Transverse colon (tissue), 4 donors: ENCODE data around the gene EP300. TPM values are rescaled to one million over a fixed set of nuclear protein-coding genes. Genes with fewer than 3 reads are reported as not detected.

Experiments used
- DNase-seq: peaks from one replicate; pipeline ENCODE4 v3.0.0-alpha.2; 2019
- H3K27ac ChIP-seq, 4 donors: fragments of 200-600 bp; sonication (generic); 2 replicates each; pipeline ENCODE4 v1.5.1; 2016 to 2018; ENCODE audit warnings: inconsistent platforms in 4 of 4
- H3K27me3 ChIP-seq: fragments of 200-600 bp; sonication (generic); 2 replicates; pipeline ENCODE4 v1.5.1; 2017; ENCODE audit warnings: inconsistent platforms
- H3K36me3 ChIP-seq, 4 donors: fragments of 200-600 bp; sonication (generic); 2 replicates each; pipeline ENCODE4 v1.5.1; 2017 to 2019; ENCODE audit warnings: inconsistent platforms in 4 of 4
- H3K4me1 ChIP-seq, 4 donors: fragments of 200-600 bp; sonication (generic); 2 replicates each; pipeline ENCODE4 v1.5.1; 2017 to 2020; ENCODE audit warnings: inconsistent platforms in 4 of 4
- H3K4me3 ChIP-seq, 4 donors: fragments of 200-600 bp; sonication (generic); 1 replicate in 1 of 4; 2 replicates in 3 of 4; pipeline versions ENCODE4 v1.5.1 to v1.6.1; 2017 to 2019; ENCODE audit warnings: inconsistent platforms in 4 of 4
- H3K9me3 ChIP-seq, 2 donors: fragments of 200-600 bp; sonication (generic); 2 replicates each; pipeline ENCODE4 v1.5.1; 2017 to 2019; ENCODE audit warnings: inconsistent platforms in 2 of 2
- EP300 ChIP-seq: sonication (generic); formaldehyde crosslinking; IDR thresholded peaks from one replicate; pipeline ENCODE4 v1.6.1; 2017; ENCODE audit warnings: antibody characterized with exemption, low read depth
- POLR2A ChIP-seq: fragments of 450-650 bp; IDR thresholded peaks from one replicate; pipeline ENCODE4 v1.6.1; 2016; ENCODE audit warnings: antibody characterized with exemption, mild to moderate bottlenecking, moderate library complexity
- POLR2AphosphoS5 ChIP-seq, 3 donors: sonication (generic); formaldehyde crosslinking; IDR thresholded peaks; one replicate each; pipeline ENCODE4 v1.6.1; 2016; ENCODE audit warnings: antibody characterized with exemption in 3 of 3
- WGBS, 2 donors: methylation state at CpG; one replicate each; pipeline ENCODE4 v1.1.5; 2018; ENCODE audit warnings: low coverage in 1 of 2; 5-methylcytosine and 5-hydroxymethylcytosine counted together
- in situ Hi-C, 4 donors: fragments of 200-750 bp; cut with MboI; loops; one replicate each; pipeline versions ENCODE4 v1.15.0 to v1.15.1; 2017; ENCODE audit warnings: low sequenced_read_pairs in 3 of 4, low pct_ligation_motif_present in 1 of 4, low pct_unique_long_range_greater_than_20kb in 1 of 4
- intact Hi-C: fragments of 100-400 bp; cut with DNase I; formaldehyde crosslinking; loops from one replicate; pipeline ENCODE4 v1.15.1; 2023; ENCODE audit warnings: low total_unique reads
- small RNA-seq, 4 donors: library from RNA; depleted of rRNA; stranded (forward); fragments of <200 nt; gene quantifications; one replicate each; pipeline ENCODE3, GENCODE V24; 2016
- total RNA-seq, 4 donors: library from RNA; depleted of rRNA; stranded (reverse); fragments of >200 nt; gene quantifications; one replicate each; pipeline ENCODE4 v1.1.0, GENCODE V29; 2016
- TF ChIP-seq, protein P1 (sequence below), 5 experiments: fragments of 200-600 bp in 3 of 5; fragments of 450-650 bp in 2 of 5; sonication (generic) in 3 of 5; IDR thresholded peaks; 1 replicate in 2 of 5; 2 replicates in 3 of 5; pipeline ENCODE4 v1.5.1; 2016 to 2017; ENCODE audit warnings: antibody characterized with exemption in 5 of 5, inconsistent platforms in 3 of 5, mild to moderate bottlenecking in 2 of 5, moderate library complexity in 1 of 5

Gene EP300
- total RNA-seq, 4 donors from 2014 or later: 80.6 to 119 (median 91.6) TPM

- 93% methylated on average over 6 of the region's 7 CpGs; no CpG with 5 or more reads in 1 of the 2 donors for WGBS, 2 donors
- TF ChIP-seq POLR2AphosphoS5 (IDR thresholded peaks at IDR 0.05): no peak
- TF ChIP-seq, protein P1, sequence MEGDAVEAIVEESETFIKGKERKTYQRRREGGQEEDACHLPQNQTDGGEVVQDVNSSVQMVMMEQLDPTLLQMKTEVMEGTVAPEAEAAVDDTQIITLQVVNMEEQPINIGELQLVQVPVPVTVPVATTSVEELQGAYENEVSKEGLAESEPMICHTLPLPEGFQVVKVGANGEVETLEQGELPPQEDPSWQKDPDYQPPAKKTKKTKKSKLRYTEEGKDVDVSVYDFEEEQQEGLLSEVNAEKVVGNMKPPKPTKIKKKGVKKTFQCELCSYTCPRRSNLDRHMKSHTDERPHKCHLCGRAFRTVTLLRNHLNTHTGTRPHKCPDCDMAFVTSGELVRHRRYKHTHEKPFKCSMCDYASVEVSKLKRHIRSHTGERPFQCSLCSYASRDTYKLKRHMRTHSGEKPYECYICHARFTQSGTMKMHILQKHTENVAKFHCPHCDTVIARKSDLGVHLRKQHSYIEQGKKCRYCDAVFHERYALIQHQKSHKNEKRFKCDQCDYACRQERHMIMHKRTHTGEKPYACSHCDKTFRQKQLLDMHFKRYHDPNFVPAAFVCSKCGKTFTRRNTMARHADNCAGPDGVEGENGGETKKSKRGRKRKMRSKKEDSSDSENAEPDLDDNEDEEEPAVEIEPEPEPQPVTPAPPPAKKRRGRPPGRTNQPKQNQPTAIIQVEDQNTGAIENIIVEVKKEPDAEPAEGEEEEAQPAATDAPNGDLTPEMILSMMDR (IDR thresholded peaks at IDR 0.05): no peak
- TF ChIP-seq POLR2A: no peak
- TF ChIP-seq EP300: no peak
- no peak for DNase-seq
- Histone ChIP-seq H3K27me3 (no peaks in the 10 kb centered on the region), H3K9me3 (no peaks in the 10 kb centered on the region), H3K36me3 (peaks cover 0 to 45% (median 7%) of the 10 kb centered on the region in 4 donors), H3K27ac (no peak overlapping the region), H3K4me3 (no peak overlapping the region), H3K4me1 (no peaks in the 10 kb centered on the region)
- in situ Hi-C loops (no loop called here), intact Hi-C loops (no loop called here)
Observed at GRCh38 chr22:41223535-41223934, 131.1 kb downstream of the EP300 start.

DNA sequence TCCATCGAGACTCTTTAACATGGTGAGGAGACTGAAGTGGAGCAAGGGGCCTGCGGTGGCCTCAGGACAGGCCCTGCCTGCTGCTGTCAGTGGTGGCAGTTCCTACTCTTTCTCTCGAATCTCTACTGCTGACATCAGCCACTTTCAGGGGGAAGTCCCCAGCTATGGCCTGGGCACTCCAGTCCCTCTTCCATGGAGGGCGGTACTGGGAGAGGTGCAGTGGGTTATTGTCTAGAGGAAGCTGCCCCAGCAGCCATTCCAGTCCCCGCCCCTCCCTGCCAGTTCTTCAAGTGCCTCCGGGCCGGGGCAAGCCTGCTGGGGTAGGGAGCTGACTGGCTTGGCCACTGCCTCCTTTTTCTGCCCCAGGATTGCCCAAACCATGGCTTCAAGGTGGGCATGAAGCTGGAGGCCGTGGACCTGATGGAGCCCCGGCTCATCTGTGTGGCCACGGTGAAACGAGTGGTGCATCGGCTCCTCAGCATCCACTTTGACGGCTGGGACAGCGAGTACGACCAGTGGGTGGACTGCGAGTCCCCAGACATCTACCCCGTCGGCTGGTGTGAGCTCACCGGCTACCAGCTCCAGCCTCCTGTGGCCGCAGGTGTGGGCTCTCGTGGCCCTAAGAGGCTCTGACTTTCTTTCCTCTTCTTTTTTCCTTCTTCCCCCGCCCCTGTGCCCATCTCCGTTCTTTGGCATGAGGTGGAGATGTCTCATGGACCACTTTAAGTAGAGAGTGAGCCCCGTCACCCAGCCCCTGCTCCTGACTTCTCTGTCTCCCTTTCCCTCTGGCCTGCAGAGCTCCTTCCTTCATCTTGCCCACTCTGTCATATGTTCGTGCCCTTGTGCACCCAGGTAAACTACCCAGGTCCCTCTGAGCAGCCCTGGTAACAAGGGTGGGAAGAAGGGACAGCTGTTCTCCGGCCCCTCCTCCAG lies 134.6 kb downstream of the EP300 start:
- Histone ChIP-seq H3K4me1 (no peaks in the 10 kb centered on the region), H3K4me3 (no peak overlapping the region), H3K27me3 (no peaks in the 10 kb centered on the region), H3K36me3 (peaks cover 0 to 32% (median 2%) of the 10 kb centered on the region in 4 donors), H3K9me3 (no peaks in the 10 kb centered on the region), H3K27ac (no peak overlapping the region)
- no peak for DNase-seq
- no peak for TF ChIP-seq EP300
- no peak for TF ChIP-seq POLR2AphosphoS5 (IDR thresholded peaks at IDR 0.05)
- no peak for TF ChIP-seq POLR2A
- TF ChIP-seq, protein P1 (IDR thresholded peaks at IDR 0.05): no peak
- intact Hi-C loops (no loop called here), in situ Hi-C loops (no loop called here)
- WGBS, 2 donors: 90 to 94% methylated on average over 7 to 26 of the region's 26 CpGs

DNA sequence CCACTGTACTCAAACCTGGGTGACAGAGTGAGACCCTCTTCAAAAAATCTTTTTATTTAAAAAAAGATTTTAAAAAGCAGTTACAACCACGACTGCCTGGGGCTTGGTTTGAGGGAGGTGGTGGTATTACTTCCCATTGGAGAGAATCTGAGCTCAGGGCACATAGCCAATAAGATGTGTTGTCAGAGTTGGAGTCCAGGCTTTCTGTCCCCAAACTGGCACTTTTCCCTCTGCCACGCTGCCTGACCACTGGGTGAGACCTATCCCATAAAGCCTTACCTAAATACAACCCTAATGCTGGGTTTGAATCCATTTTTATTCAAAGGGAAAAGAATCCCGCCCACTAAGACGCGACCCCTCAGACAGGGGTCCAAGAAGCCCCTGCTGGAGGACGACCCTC lies 136.8 kb downstream of the EP300 start:
- Histone ChIP-seq H3K27ac (no peak overlapping the region), H3K36me3 (peaks cover 0 to 30% (median 2%) of the 10 kb centered on the region in 4 donors), H3K4me3 (no peak overlapping the region), H3K27me3 (no peaks in the 10 kb centered on the region), H3K4me1 (no peaks in the 10 kb centered on the region), H3K9me3 (no peaks in the 10 kb centered on the region)
- in situ Hi-C loops (no loop called here), intact Hi-C loops (no loop called here)
- DNase-seq: no peak
- WGBS, 2 donors: 83 to 98% methylated on average over 1 to 5 of the region's 6 CpGs
- TF ChIP-seq POLR2A: no peak
- no peak for TF ChIP-seq POLR2AphosphoS5 (IDR thresholded peaks at IDR 0.05)
- TF ChIP-seq EP300: no peak
- TF ChIP-seq, protein P1 (IDR thresholded peaks at IDR 0.05): no peak

Small RNA genes within 50 kb of the gene (small RNA-seq; reads per million reads assigned to genes)
- gene RF00019: 0 reads per million in 4 donors
- gene RNU6-375P: 0 reads per million in 4 donors

Other genes with a start within 250 kb of the EP300 start
- gene ST13, start 236.0 kb upstream of the EP300 start, total RNA-seq: 100 to 1,000 TPM in 2 of 4 donors, 10 to 100 TPM in 2; 39.6 to 113 (median 79.7) TPM
- gene XPNPEP3, start 235.4 kb upstream of the EP300 start, total RNA-seq: 10 to 100 TPM in 1 of 4 donors, 1 to 10 TPM in 3; 5.8 to 14.1 (median 7.8) TPM
- gene DNAJB7, start 230.5 kb upstream of the EP300 start, total RNA-seq: 10 to 100 TPM in 1 of 4 donors, under 1 TPM in 2, not detected in 1; 0.55 to 24.9 (median 0.64) TPM
- gene RBX1, start 141.2 kb upstream of the EP300 start, total RNA-seq: 10 to 100 TPM in 3 of 4 donors, 1 to 10 TPM in 1; 7.8 to 36.9 (median 24.9) TPM
- gene L3MBTL2, start 112.7 kb downstream of the EP300 start, total RNA-seq: 10 to 100 TPM in 3 of 4 donors, 1 to 10 TPM in 1; 9.1 to 32.4 (median 14.5) TPM
- 10 to 100 TPM in 1 of 4 donors, 1 to 10 TPM in 3; 3.0 to 20.6 (median 5.3) TPM for gene CHADL, start 148.3 kb downstream of the EP300 start, total RNA-seq
- gene RANGAP1, start 193.6 kb downstream of the EP300 start, total RNA-seq: 10 to 100 TPM; 21.3 to 28.1 (median 26.2) TPM
- 10 to 100 TPM; 29.5 to 43.6 (median 35.7) TPM for gene ZC3H7B, start 208.9 kb downstream of the EP300 start, total RNA-seq